H1 (cell line): ENCODE results near the gene PLBD2. TPM values are rescaled to one million over a fixed set of nuclear protein-coding genes. Genes with fewer than 3 reads are reported as not detected.

Experiments used
- CTCF ChIA-PET: fragments of 300-600 bp; sonication (Branson Sonifier 250); formaldehyde crosslinking; loops from one replicate; lab custom pipeline; 2021; ENCODE audit not compliant: partially characterized antibody; lab: Charles Lee
- POLR2A ChIA-PET: fragments of 300-600 bp; sonication (Branson Sonifier 250); formaldehyde crosslinking; loops from one replicate; lab custom pipeline; 2021; ENCODE audit warnings: inconsistent platforms; ENCODE audit not compliant: partially characterized antibody; lab: Charles Lee
- DNase-seq, 2 experiments: peaks; one replicate each; pipeline versions ENCODE4 v3.0.0 to v3.0.0-alpha.2; 2010 to 2022; ENCODE audit warnings: low spot score in 2 of 2, low read depth in 1 of 2, mixed read lengths in 1 of 2
- FAIRE-seq: peaks from 2 replicates; lab custom pipeline; 2011; peaks lifted over from hg19 to GRCh38; lab: Jason Lieb, UNC
- H2AFZ ChIP-seq: 2 replicates; pipeline ENCODE4 v1.8.1; 2012; ENCODE audit warnings: low read length, inconsistent platforms
- H2AK5ac ChIP-seq: 2 replicates; pipeline ENCODE4 v1.6.1; 2013; ENCODE audit warnings: low read depth, low read length
- H2BK120ac ChIP-seq: replicated peaks from 2 replicates; pipeline ENCODE3; 2013; ENCODE audit warnings: low read depth, low read length, inconsistent platforms
- H2BK12ac ChIP-seq: 2 replicates; pipeline ENCODE4 v1.6.1; 2013; ENCODE audit warnings: low read depth, low read length
- H2BK15ac ChIP-seq: 2 replicates; pipeline ENCODE4 v1.6.1; 2013; ENCODE audit warnings: low read length
- H2BK20ac ChIP-seq: 2 replicates; pipeline ENCODE4 v1.6.1; 2013; ENCODE audit warnings: low read length
- H2BK5ac ChIP-seq: 2 replicates; pipeline ENCODE4 v1.6.1; 2013; ENCODE audit warnings: low read depth, low read length
- H3K14ac ChIP-seq: 2 replicates; pipeline ENCODE4 v1.6.1; 2013; ENCODE audit warnings: inconsistent platforms; ENCODE audit not compliant: insufficient read length
- H3K18ac ChIP-seq: 2 replicates; pipeline ENCODE4 v1.6.1; 2013; ENCODE audit warnings: low read length; ENCODE audit errors: extremely low read depth
- H3K23ac ChIP-seq: 2 replicates; pipeline ENCODE4 v1.6.1; 2013; ENCODE audit warnings: inconsistent platforms; ENCODE audit not compliant: insufficient read length
- H3K23me2 ChIP-seq: 2 replicates; pipeline ENCODE4 v1.6.1; 2013; ENCODE audit warnings: low read depth, low read length
- H3K27ac ChIP-seq: 2 replicates; pipeline ENCODE4 v1.6.1; 2011; ENCODE audit warnings: low read depth, low read length, inconsistent platforms
- H3K27me3 ChIP-seq, 4 experiments: replicated peaks in 1 of 4; 1 replicate in 1 of 4; 2 replicates in 3 of 4; pipeline versions ENCODE4 v1.6.1 to v1.8.1; 2011 to 2013; ENCODE audit warnings: low read length in 3 of 4, mild to moderate bottlenecking in 3 of 4, inconsistent platforms in 2 of 4, mixed read lengths in 2 of 4, moderate library complexity in 1 of 4; ENCODE audit not compliant: control insufficient read depth in 3 of 4, insufficient read depth in 3 of 4; ENCODE audit errors: extremely low read depth in 1 of 4
- H3K36me3 ChIP-seq, 4 experiments: 2 replicates each; pipeline versions ENCODE4 v1.6.1 to v1.8.1; 2011 to 2013; ENCODE audit warnings: mild to moderate bottlenecking in 4 of 4, low read length in 3 of 4, moderate library complexity in 2 of 4, control low read depth in 1 of 4, inconsistent platforms in 1 of 4; ENCODE audit not compliant: insufficient read depth in 4 of 4, control insufficient read depth in 2 of 4
- H3K4ac ChIP-seq: replicated peaks from 2 replicates; pipeline ENCODE3; 2013; ENCODE audit warnings: low read length, low read depth, mixed read lengths, inconsistent platforms; ENCODE audit not compliant: insufficient read length
- H3K4me1 ChIP-seq, 4 experiments: replicated peaks in 1 of 4; 1 replicate in 1 of 4; 2 replicates in 3 of 4; pipeline versions ENCODE4 v1.6.1 to v1.8.1; 2011 to 2013; ENCODE audit warnings: low read length in 3 of 4, inconsistent platforms in 2 of 4, mixed read lengths in 1 of 4; ENCODE audit not compliant: insufficient read depth in 4 of 4, control insufficient read depth in 3 of 4
- H3K4me2 ChIP-seq, 2 experiments: 2 replicates each; pipeline versions ENCODE4 v1.6.1 to v1.8.1; 2011 to 2013; ENCODE audit warnings: low read depth in 2 of 2, low read length in 2 of 2, control low read depth in 1 of 2, inconsistent platforms in 1 of 2, mild to moderate bottlenecking in 1 of 2; ENCODE audit not compliant: insufficient read depth in 1 of 2
- H3K4me3 ChIP-seq, 4 experiments: fragments of 200-600, 300-600 bp in 1 of 4; sonication (generic), shearing (Covaris generic), sonication (Bioruptor Twin) in 1 of 4; 2 replicates each; pipeline versions ENCODE4 v1.5.1 to v1.8.1; 2011 to 2016; ENCODE audit warnings: low read length in 4 of 4, low read depth in 3 of 4, control low read depth in 2 of 4, inconsistent platforms in 2 of 4, mild to moderate bottlenecking in 2 of 4, mixed read lengths in 1 of 4, moderate library complexity in 1 of 4; ENCODE audit not compliant: insufficient read depth in 2 of 4; ENCODE audit errors: extremely low read depth in 1 of 4
- H3K56ac ChIP-seq: replicated peaks from 2 replicates; pipeline ENCODE3; 2013; ENCODE audit warnings: low read depth, mild to moderate bottlenecking, mixed read lengths, low read length, inconsistent platforms; ENCODE audit not compliant: insufficient read length
- H3K79me1 ChIP-seq: 2 replicates; pipeline ENCODE4 v1.6.1; 2013; ENCODE audit warnings: low read depth, low read length, control low read depth
- H3K79me2 ChIP-seq, 2 experiments: 2 replicates each; pipeline versions ENCODE4 v1.6.1 to v1.8.1; 2012 to 2013; ENCODE audit warnings: low read length in 2 of 2, mild to moderate bottlenecking in 2 of 2, inconsistent platforms in 1 of 2; ENCODE audit not compliant: insufficient read depth in 2 of 2, control insufficient read depth in 1 of 2
- H3K9ac ChIP-seq, 4 experiments: replicated peaks in 1 of 4; 1 replicate in 1 of 4; 2 replicates in 3 of 4; pipeline versions ENCODE4 v1.6.1 to v1.8.1; 2011 to 2013; ENCODE audit warnings: low read depth in 3 of 4, low read length in 3 of 4, control low read depth in 2 of 4, mild to moderate bottlenecking in 2 of 4, moderate library complexity in 2 of 4, inconsistent platforms in 1 of 4; ENCODE audit errors: extremely low read depth in 1 of 4
- H3K9me3 ChIP-seq, 2 experiments: 2 replicates each; pipeline versions ENCODE4 v1.6.1 to v1.8.1; 2012 to 2013; ENCODE audit warnings: mild to moderate bottlenecking in 2 of 2, moderate library complexity in 2 of 2, control low read depth in 1 of 2, inconsistent platforms in 1 of 2, low read depth in 1 of 2, low read length in 1 of 2, mixed read lengths in 1 of 2; ENCODE audit not compliant: insufficient read depth in 2 of 2
- H4K20me1 ChIP-seq, 2 experiments: replicated peaks in 1 of 2; 2 replicates each; pipeline versions ENCODE3 to v1.8.1; 2011 to 2013; ENCODE audit warnings: inconsistent platforms in 2 of 2, low read length in 2 of 2, mild to moderate bottlenecking in 1 of 2; ENCODE audit not compliant: insufficient read depth in 2 of 2, control insufficient read depth in 1 of 2
- H4K5ac ChIP-seq: 2 replicates; pipeline ENCODE4 v1.6.1; 2013; ENCODE audit warnings: low read length, low read depth, mixed read lengths, inconsistent platforms; ENCODE audit not compliant: insufficient read length
- H4K8ac ChIP-seq: 2 replicates; pipeline ENCODE4 v1.8.0; 2013; ENCODE audit warnings: mild to moderate bottlenecking, moderate library complexity, low read length, inconsistent platforms; ENCODE audit not compliant: insufficient read depth; ENCODE audit errors: extremely low read depth
- H4K91ac ChIP-seq: replicated peaks from 2 replicates; pipeline ENCODE3; 2013; ENCODE audit warnings: low read length, mixed read lengths, inconsistent platforms; ENCODE audit not compliant: insufficient read length
- BRCA1 ChIP-seq: IDR thresholded peaks from 2 replicates; pipeline ENCODE4 v1.6.1; 2012; ENCODE audit warnings: low read depth, low read length, improper control_type of control experiment
- KDM5A ChIP-seq: fragments of 200-600 bp; IDR thresholded peaks from 2 replicates; pipeline ENCODE4 v1.7.1; 2012; ENCODE audit warnings: mild to moderate bottlenecking, low read length, inconsistent platforms, mixed read lengths
- MAX ChIP-seq: IDR thresholded peaks from 2 replicates; pipeline ENCODE4 v1.6.1; 2012; ENCODE audit warnings: inconsistent platforms
- POLR2AphosphoS5 ChIP-seq: IDR thresholded peaks from 2 replicates; pipeline ENCODE4 v1.6.1; 2011; ENCODE audit warnings: low read depth, low read length
- RFX5 ChIP-seq: IDR thresholded peaks from 2 replicates; pipeline ENCODE4 v1.6.1; 2011; ENCODE audit warnings: low read depth, low read length, improper control_type of control experiment, borderline replicate concordance
- SIRT6 ChIP-seq: IDR thresholded peaks from one replicate; pipeline ENCODE4 v1.7.1; 2012; ENCODE audit warnings: low read length, inconsistent platforms
- SIX5 ChIP-seq: IDR thresholded peaks from 2 replicates; pipeline ENCODE4 v1.6.1; 2011; ENCODE audit warnings: mild to moderate bottlenecking, low read depth, low read length
- SP2 ChIP-seq: IDR thresholded peaks from 2 replicates; pipeline ENCODE4 v1.6.1; 2012; ENCODE audit warnings: mild to moderate bottlenecking, low read length, inconsistent platforms
- SP4 ChIP-seq: IDR thresholded peaks from 2 replicates; pipeline ENCODE4 v1.6.1; 2012; ENCODE audit warnings: low read length, inconsistent platforms
- SRF ChIP-seq: IDR thresholded peaks from 2 replicates; pipeline ENCODE4 v1.6.1; 2011; ENCODE audit warnings: mild to moderate bottlenecking, low read depth, low read length, moderate library complexity
- SUZ12 ChIP-seq: fragments of 200-600 bp; sonication (generic); IDR thresholded peaks from 2 replicates; pipeline ENCODE4 v1.6.1; 2012; ENCODE audit warnings: mild to moderate bottlenecking, inconsistent platforms, low read length, moderate library complexity, mixed read lengths
- TAF1 ChIP-seq: IDR thresholded peaks from 2 replicates; pipeline ENCODE4 v1.6.1; 2011; ENCODE audit warnings: mild to moderate bottlenecking, low read depth, low read length
- TCF12 ChIP-seq: IDR thresholded peaks from 2 replicates; pipeline ENCODE4 v1.6.1; 2011; ENCODE audit warnings: low read depth, mild to moderate bottlenecking, low read length
- TEAD4 ChIP-seq: IDR thresholded peaks from 2 replicates; pipeline ENCODE4 v1.6.1; 2012; ENCODE audit warnings: low read depth, low read length, inconsistent platforms, mixed read lengths
- WGBS, 2 experiments: shearing (Covaris generic) in 1 of 2; methylation state at CpG; one replicate each; pipeline versions ENCODE4 v1.1.6 to v1.1.7; 2013 to 2015; ENCODE audit warnings: low lambda C conversion rate in 2 of 2, mixed read lengths in 2 of 2, inconsistent platforms in 1 of 2, low coverage in 1 of 2, missing lambda C conversion rate in 1 of 2; ENCODE audit not compliant: insufficient replicate concordance in 2 of 2, insufficient coverage in 1 of 2, insufficient read length in 1 of 2; ENCODE audit errors: extremely low coverage in 1 of 2, missing lambda C conversion rate in 1 of 2; 5-methylcytosine and 5-hydroxymethylcytosine counted together
- polyA plus RNA-seq, 7 experiments: library from polyadenylated mRNA; depleted of rRNA in 3 of 7; stranded (reverse) in 5 of 7; unstranded in 2 of 7; fragments of >200 nt in 5 of 7; fragments of 200-250 nt in 2 of 7; gene quantifications; 1 replicate in 5 of 7; 2 replicates in 1 of 7; 4 replicates in 1 of 7; pipeline versions ENCODE4 v1.2.1 to v1.2.3, GENCODE V29; 2011 to 2013; ENCODE audit warnings: missing spikeins in 2 of 7, mixed read lengths in 2 of 7
- total RNA-seq: library from RNA; stranded (reverse); fragmentation: NEBNext Ultra II Directional; extraction: Animal tissue kit (Norgen Biotek cat#: 25700); gene quantifications from 2 replicates; pipeline ENCODE4 v1.2.1, GENCODE V29; 2021

The PLBD2 gene
- total and polyA plus RNA-seq, 2 of the 8 experiments (the other 6 are each of a cell fraction or from before 2014, with no cell fraction given), result 16.8 to 33.5 TPM

GRCh38 chr12:113373969-113374368 is 15.6 kb downstream of the PLBD2 start:
- H3K79me2 ChIP-seq, result no peaks in the 10 kb centered on the region
- no peak overlapping the region for H2AK5ac ChIP-seq
- H4K91ac ChIP-seq, result no peak overlapping the region
- H2BK120ac ChIP-seq, result no peak overlapping the region
- no peak overlapping the region for H4K8ac ChIP-seq
- H3K27me3 ChIP-seq, result no peaks in the 10 kb centered on the region
- TF ChIP-seq MAX (no peak), SRF (no peak), RFX5 (no peak), SIX5 (no peak), BRCA1 (no peak), SP4 (no peak), POLR2AphosphoS5 (no peak), TAF1 (no peak), SIRT6 (no peak), TCF12 (no peak), SP2 (no peak), KDM5A (no peak), SUZ12 (no peak), TEAD4 (no peak)
- no peak overlapping the region for H3K56ac ChIP-seq
- H3K79me1 ChIP-seq, result peaks cover 4% of the 10 kb centered on the region; the same call in 1 of the 2 replicates
- H2BK15ac ChIP-seq, result no peak overlapping the region
- H3K4me3 ChIP-seq, result no peak overlapping the region
- no peaks in the 10 kb centered on the region for H3K4me1 ChIP-seq
- H3K36me3 ChIP-seq, result peaks cover 0 to 7% (median 0%) of the 10 kb centered on the region in 4 experiments; a peak in 5 of 8 replicates
- no peak overlapping the region for H4K5ac ChIP-seq
- FAIRE-seq, result no peak
- H3K9me3 ChIP-seq, result no peaks in the 10 kb centered on the region
- H3K23me2 ChIP-seq, result peaks cover 5% of the 10 kb centered on the region; the same call in 1 of the 2 replicates
- H2AFZ ChIP-seq, result no peak overlapping the region
- 86% methylated on average over 3 of the region's 3 CpGs; no CpG with 5 or more reads in 1 of the 2 experiments for WGBS, 2 experiments
- no peak overlapping the region for H3K4ac ChIP-seq
- H4K20me1 ChIP-seq, result peaks cover 0 to 7% of the 10 kb centered on the region in 2 experiments
- H3K14ac ChIP-seq, result no peak overlapping the region
- no peak overlapping the region for H2BK12ac ChIP-seq
- H3K4me2 ChIP-seq, result no peak overlapping the region
- H3K23ac ChIP-seq, result no peak overlapping the region
- no peak for DNase-seq
- no peak overlapping the region for H2BK20ac ChIP-seq
- ChIA-PET POLR2A (no interaction called here), CTCF (interaction anchor here (1.2 kb wide), 1 partner anchor 14 kb away, joined by 3 read pairs; no protein-coding TSS in a partner anchor)
- no peak overlapping the region for H3K27ac ChIP-seq
- H3K9ac ChIP-seq, result no peak overlapping the region; a peak in 1 of 7 replicates
- no peak overlapping the region for H3K18ac ChIP-seq
- no peak overlapping the region for H2BK5ac ChIP-seq
